IPS-NIHi7 (cell line): Measurements from ENCODE around the gene CARD9.
"Not testable (repeated sequence)": the region's sequence is repeated elsewhere in the genome, so short reads cannot be mapped to it uniquely, and the experiment has no call there.

Experiments
- DNase-seq: peaks from one replicate; pipeline ENCODE4 v3.0.0; 2012; ENCODE audit warnings: mixed read lengths; ENCODE audit errors: extremely low spot score

Gene CARD9

GRCh38 chr9:136373300-136374182 lies at the start of gene CARD9:
Gene CARD9 (minus strand): TSS chr9:136373669. CDS start chr9:136372078, 1,591 bp downstream.
- no peak for DNase-seq

- DNase-seq: no peak
Observed at GRCh38 chr9:136422876-136423275, 49.4 kb upstream of the CARD9 start.

GRCh38 chr9:136421791-136422190 lies 48.3 kb upstream of the CARD9 start:
- DNase-seq: no peak

- no peak for DNase-seq
Observed at GRCh38 chr9:136419092-136419420, 45.6 kb upstream of the CARD9 start.

- DNase-seq: no peak
Observed at GRCh38 chr9:136418182-136419091, 45.0 kb upstream of the CARD9 start.

- DNase-seq: no peak
Observed at GRCh38 chr9:136416914-136417313, 43.4 kb upstream of the CARD9 start.

GRCh38 chr9:136416427-136416826 lies 43.0 kb upstream of the CARD9 start:
- no peak for DNase-seq

- DNase-seq: no peak
Observed at GRCh38 chr9:136412962-136413361, 39.5 kb upstream of the CARD9 start.

- DNase-seq: no peak
Observed at GRCh38 chr9:136411378-136411777, 37.9 kb upstream of the CARD9 start.

- DNase-seq: peak; percentile 99
Observed at GRCh38 chr9:136410500-136411287, 37.2 kb upstream of the CARD9 start, which contains the start of the genes ENTR1 and PMPCA. Gene ENTR1 (minus strand): TSS chr9:136410614. CDS start chr9:136410397, 217 bp downstream. Gene PMPCA (plus strand): TSS chr9:136410658. CDS start chr9:136410669, 11 bp downstream.

- peak; percentile 54 for DNase-seq
Observed at GRCh38 chr9:136409557-136410455, 36.3 kb upstream of the CARD9 start.

- no peak for DNase-seq
Observed at GRCh38 chr9:136407911-136408310, 34.4 kb upstream of the CARD9 start.

GRCh38 chr9:136407061-136407460 lies 33.6 kb upstream of the CARD9 start:
- not testable (repeated sequence) for DNase-seq

GRCh38 chr9:136405904-136406303 lies 32.4 kb upstream of the CARD9 start:
- DNase-seq: not testable (repeated sequence)

- DNase-seq: no peak
Observed at GRCh38 chr9:136405481-136405880, 32.0 kb upstream of the CARD9 start.

- DNase-seq: no peak
Observed at GRCh38 chr9:136404801-136405136, 31.3 kb upstream of the CARD9 start.

GRCh38 chr9:136403915-136404800 lies 30.7 kb upstream of the CARD9 start:
- DNase-seq: no peak

GRCh38 chr9:136403538-136403914 lies 30.1 kb upstream of the CARD9 start:
- no peak for DNase-seq

GRCh38 chr9:136402067-136402466 lies 28.6 kb upstream of the CARD9 start:
- DNase-seq: no peak
